ENCODE results near the gene TMEM181.
"Not testable (repeated sequence)": the region's sequence is repeated elsewhere in the genome, so short reads cannot be mapped to it uniquely, and the experiment has no call there.

TMEM181 gene, protein sequence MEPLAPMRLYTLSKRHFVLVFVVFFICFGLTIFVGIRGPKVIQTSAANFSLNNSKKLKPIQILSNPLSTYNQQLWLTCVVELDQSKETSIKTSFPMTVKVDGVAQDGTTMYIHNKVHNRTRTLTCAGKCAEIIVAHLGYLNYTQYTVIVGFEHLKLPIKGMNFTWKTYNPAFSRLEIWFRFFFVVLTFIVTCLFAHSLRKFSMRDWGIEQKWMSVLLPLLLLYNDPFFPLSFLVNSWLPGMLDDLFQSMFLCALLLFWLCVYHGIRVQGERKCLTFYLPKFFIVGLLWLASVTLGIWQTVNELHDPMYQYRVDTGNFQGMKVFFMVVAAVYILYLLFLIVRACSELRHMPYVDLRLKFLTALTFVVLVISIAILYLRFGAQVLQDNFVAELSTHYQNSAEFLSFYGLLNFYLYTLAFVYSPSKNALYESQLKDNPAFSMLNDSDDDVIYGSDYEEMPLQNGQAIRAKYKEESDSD

DNA sequence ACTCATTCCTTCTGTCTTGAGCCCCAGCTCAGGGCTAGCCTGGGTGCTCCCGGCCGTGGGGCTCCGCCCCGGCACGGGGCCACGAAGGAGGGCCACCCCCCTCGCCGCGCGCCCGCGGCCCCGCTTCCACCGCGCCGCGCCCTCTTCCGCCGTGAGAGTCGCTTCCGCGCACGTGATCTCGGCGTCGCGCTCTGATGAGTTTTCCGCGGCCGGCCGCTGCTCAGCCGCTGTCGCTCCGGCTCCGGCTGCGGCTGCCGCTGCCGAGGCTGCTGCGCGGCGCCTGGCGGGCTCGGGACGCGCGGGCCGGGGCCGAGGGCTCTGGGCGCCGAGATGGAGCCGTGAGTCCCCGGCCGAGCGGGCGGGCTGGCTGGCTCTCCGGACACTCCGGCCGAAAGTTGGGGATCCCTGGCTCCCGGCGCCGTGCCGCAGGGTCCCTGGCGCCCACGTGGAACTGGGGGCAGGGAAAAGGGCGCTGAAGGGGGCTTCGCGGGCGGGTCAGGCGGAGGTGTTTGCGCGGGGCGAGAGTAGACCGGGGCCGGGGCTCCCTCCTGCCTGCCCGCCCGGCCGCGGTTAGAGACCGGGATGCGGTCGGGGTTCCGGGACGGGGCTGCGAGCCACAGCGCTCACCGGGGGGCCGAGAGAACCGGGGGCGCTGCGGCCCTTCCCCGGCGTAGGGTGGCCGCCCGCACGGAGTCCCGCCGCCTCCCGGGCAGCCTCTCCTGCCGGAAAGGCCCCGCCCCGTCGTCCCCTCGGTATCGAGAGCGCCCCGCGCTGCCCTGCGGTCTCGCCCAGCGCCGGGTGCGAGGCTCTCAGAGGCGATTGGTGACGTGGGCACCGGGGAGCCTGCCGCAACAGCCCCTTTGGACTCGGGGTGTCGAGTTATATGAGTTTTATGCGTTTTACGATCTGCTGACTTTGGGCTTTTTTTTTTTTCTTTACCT is at the start of gene TMEM181:
TMEM181 (plus strand) TSS at position 197 of the 941 bp plus-strand sequence; CDS start at position 331, 134 bp downstream.
- in situ Hi-C loops (cut with MboI; ENCODE audit: low sequenced_read_pairs): no loop called here

DNA sequence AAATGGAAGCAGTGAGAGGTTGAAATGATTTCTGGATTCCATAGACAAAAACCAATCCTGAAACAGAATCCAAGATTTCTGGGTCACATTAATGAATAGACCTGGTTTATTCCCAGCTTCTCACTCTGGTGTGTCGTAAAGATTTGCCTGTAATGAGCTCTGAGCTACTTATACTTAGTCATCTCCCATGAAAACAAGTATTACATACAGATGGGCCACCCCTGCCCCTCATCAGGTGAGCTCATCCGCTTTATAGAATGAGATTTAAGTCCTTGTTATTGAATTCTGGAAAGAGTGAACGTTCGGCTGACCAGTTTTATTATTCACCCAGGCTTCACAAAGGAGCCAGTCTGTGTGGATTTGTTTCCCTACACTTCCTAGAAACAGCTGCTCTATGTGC is 47.1 kb upstream of the TMEM181 start:
- Histone ChIP-seq H3K36me3 (replicated peaks) (no peaks in the 10 kb centered on the region), H3K27me3 (ENCODE audit: low read depth) (no peaks in the 10 kb centered on the region), H3K4me3 (no peak overlapping the region), H3K4me1 (0 out of 2 replicates have a peak, but pooled peaks cover under 1% of the 10 kb centered on the region), H3K9me3 (no peaks in the 10 kb centered on the region)
- DNase-seq (ENCODE audit: low spot score in 2 of 2): no peak
- in situ Hi-C loops (cut with MboI; ENCODE audit: low sequenced_read_pairs): no loop called here

More for the DNA sequence above, at the start of gene TMEM181:
- Histone ChIP-seq H3K4me1 (peaks cover 11% of the 10 kb centered on the region), H3K4me3 (peak within 1 kb of the TSS; percentile 77), H3K36me3 (replicated peaks) (no peaks in the 10 kb centered on the region; the same call in 1 of the 2 replicates), H3K9me3 (no peaks in the 10 kb centered on the region), H3K27me3 (ENCODE audit: low read depth) (no peaks in the 10 kb centered on the region)
- DNase-seq (ENCODE audit: low spot score in 2 of 2): peak; percentile 74 to 88

DNA sequence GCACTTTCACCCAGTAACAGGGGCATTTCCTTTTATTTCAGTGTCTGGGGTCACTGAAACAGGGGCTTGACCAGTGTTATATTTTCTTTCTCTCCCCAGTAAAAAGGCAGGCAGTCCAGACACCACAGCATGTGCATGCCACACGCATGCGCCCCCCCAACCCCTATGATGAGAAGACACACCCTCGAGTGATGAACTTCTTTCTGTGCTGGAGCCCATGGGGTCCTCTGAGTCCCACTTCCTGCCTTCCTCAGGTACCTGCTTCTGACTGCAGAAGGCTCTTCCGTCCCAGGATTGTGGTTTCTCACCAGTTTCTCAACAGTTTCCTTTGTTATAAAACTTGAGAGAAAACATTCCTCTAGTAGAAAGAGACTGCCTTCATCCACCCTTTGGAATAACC is 45.7 kb upstream of the TMEM181 start:
- in situ Hi-C loops (cut with MboI; ENCODE audit: low sequenced_read_pairs): no loop called here
- no peak overlapping the region for H3K4me3 ChIP-seq
- no peak for DNase-seq (ENCODE audit: low spot score in 2 of 2)
- no peaks in the 10 kb centered on the region for H3K27me3 ChIP-seq (ENCODE audit: low read depth)
- H3K4me1 ChIP-seq: peaks cover 9% of the 10 kb centered on the region
- H3K36me3 ChIP-seq (replicated peaks): no peaks in the 10 kb centered on the region
- no peaks in the 10 kb centered on the region for H3K9me3 ChIP-seq

DNA sequence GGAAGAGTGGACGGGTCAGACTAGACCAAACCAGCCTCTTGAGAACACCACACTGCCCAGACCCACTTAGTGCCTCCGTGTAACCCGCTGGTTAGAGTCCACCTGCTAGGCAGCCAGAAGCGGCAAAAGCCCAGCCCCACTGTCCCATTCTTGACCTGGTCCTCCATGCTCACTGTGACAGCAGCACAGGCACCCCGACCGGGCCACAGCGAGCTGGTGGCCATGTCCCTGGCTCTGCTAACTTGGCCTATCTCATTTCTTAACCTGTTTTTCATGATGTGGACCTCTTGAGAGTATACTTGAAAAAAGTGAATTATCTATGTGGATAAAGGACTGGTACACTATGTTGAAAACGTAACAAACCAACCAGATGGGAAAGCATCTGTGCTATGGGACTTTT is 44.9 kb upstream of the TMEM181 start:
- Histone ChIP-seq H3K4me3 (no peak overlapping the region), H3K4me1 (peaks cover 9% of the 10 kb centered on the region), H3K27me3 (ENCODE audit: low read depth) (no peaks in the 10 kb centered on the region), H3K36me3 (replicated peaks) (no peaks in the 10 kb centered on the region), H3K9me3 (no peaks in the 10 kb centered on the region)
- in situ Hi-C loops (cut with MboI; ENCODE audit: low sequenced_read_pairs): no loop called here
- no peak for DNase-seq (ENCODE audit: low spot score in 2 of 2)

DNA sequence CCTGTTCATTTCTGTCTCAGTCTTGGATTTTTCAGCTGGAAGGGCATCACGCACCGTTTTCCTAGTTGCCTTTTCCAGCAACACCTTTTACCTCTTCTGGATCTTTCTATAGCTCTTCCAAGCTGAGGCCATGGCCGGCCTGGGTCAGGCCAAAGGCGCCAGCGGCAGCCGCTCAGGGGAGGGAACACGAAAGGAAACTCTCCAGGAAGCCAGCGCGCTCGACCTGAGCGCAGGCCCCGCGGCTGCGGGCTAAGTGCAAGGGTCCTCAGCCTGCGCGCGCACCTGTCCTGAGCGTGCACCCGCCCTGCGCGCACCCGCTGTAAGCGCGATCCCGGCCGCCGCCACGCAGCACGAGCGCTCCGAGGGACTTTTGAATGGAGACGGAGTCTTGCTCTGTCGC is 43.8 kb upstream of the TMEM181 start:
- Histone ChIP-seq H3K9me3 (no peaks in the 10 kb centered on the region), H3K36me3 (replicated peaks) (no peaks in the 10 kb centered on the region), H3K4me1 (peaks cover 9% of the 10 kb centered on the region), H3K27me3 (ENCODE audit: low read depth) (no peaks in the 10 kb centered on the region), H3K4me3 (no peak overlapping the region)
- no peak for DNase-seq (ENCODE audit: low spot score in 2 of 2)
- in situ Hi-C loops (cut with MboI; ENCODE audit: low sequenced_read_pairs): no loop called here

DNA sequence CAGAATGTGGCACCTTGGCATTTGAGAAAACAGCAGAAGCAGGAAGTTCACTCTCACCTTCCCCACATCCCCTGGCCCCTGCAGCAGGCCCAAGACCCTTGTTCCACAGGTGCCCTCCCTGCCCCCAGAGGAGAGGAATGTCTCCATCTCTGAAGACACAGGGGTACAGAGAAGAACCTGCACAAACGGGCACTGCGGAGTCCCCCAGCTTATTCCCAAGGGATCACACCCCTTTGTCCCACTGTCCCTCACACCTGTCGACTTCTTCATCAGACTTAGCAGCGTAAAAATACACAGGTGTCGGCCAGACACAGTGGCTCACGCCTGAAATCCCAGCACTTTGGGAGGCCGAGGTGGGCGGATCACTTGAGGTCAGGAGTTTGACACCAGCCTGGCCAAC is 42.9 kb upstream of the TMEM181 start:
- H3K4me3 ChIP-seq: no peak overlapping the region
- no peaks in the 10 kb centered on the region for H3K9me3 ChIP-seq
- H3K4me1 ChIP-seq: peaks cover 9% of the 10 kb centered on the region
- in situ Hi-C loops (cut with MboI; ENCODE audit: low sequenced_read_pairs): no loop called here
- no peak for DNase-seq (ENCODE audit: low spot score in 2 of 2)
- H3K27me3 ChIP-seq (ENCODE audit: low read depth): no peaks in the 10 kb centered on the region
- no peaks in the 10 kb centered on the region for H3K36me3 ChIP-seq (replicated peaks)

DNA sequence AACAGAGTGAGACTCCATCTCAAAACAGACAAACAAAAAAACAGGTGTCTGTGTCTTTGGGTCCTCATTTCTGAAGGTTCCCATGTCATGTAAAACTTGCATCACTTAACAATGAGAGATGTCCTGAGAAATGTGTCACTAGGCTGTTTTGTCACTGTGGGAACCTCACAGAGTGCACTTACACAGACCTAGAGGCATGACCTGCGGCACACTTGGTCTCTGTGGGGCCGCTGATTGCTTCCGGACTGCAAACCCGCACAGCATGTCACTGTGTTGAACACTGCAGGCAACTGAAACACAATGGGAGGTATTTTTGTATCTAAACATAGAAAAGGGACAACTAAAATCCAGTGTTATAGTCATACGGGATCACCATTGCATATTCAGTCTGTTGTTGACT is 42.3 kb upstream of the TMEM181 start:
- no peak overlapping the region for H3K4me3 ChIP-seq
- H3K36me3 ChIP-seq (replicated peaks): no peaks in the 10 kb centered on the region
- in situ Hi-C loops (cut with MboI; ENCODE audit: low sequenced_read_pairs): no loop called here
- peaks cover 9% of the 10 kb centered on the region for H3K4me1 ChIP-seq
- DNase-seq (ENCODE audit: low spot score in 2 of 2): no peak
- H3K9me3 ChIP-seq: no peaks in the 10 kb centered on the region
- no peaks in the 10 kb centered on the region for H3K27me3 ChIP-seq (ENCODE audit: low read depth)

DNA sequence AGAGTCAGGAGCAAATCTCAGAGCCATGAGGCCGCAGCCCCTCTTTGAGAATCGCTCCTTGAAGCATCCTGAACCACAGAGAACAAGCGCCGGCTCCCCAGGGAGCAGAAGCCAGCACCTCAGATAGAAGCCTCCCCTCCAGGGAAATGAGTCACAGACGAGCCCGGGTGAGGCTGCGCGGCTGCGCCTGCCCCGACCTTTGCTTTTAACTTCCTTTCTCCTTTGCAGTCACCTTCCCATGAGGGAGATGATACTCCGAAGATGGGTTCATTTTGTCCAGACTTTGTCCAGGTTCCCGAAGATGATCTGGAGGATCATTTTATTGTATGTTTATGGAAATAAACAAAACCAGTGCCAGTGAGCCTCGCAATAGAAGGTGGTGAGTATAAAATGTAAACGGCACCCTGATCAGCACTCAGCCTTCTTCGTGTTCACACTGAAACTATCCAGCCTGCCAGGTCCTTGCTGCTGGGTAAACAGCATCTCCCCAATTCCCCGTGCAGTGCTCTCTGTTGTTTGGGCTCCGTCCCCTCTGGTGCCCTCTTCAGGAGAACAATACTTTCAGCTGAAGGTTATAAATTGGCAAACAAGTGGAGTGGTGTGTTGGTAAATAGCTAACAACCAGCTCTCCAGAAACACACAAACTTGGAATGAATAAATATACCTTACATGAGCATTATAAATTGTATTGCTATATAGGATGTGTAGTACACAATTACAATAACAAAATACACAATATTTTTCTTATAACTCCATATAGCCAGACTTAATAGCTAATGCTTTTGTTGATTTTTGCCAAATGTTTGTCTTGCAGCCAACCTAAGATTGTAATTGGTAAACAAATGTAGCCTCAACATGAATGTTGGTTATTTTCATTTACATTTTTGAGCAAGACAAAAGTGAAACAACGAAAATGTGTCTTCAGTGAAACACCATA is 41.4 kb upstream of the TMEM181 start:
- Histone ChIP-seq H3K9me3 (no peaks in the 10 kb centered on the region), H3K36me3 (replicated peaks) (no peaks in the 10 kb centered on the region), H3K4me1 (peaks cover 9% of the 10 kb centered on the region), H3K27me3 (ENCODE audit: low read depth) (no peaks in the 10 kb centered on the region), H3K4me3 (peak overlapping the region; percentile 13; the same call in 1 of the 2 replicates)
- in situ Hi-C loops (cut with MboI; ENCODE audit: low sequenced_read_pairs): no loop called here
- DNase-seq (ENCODE audit: low spot score in 2 of 2): peak; percentile 66 to 74

DNA sequence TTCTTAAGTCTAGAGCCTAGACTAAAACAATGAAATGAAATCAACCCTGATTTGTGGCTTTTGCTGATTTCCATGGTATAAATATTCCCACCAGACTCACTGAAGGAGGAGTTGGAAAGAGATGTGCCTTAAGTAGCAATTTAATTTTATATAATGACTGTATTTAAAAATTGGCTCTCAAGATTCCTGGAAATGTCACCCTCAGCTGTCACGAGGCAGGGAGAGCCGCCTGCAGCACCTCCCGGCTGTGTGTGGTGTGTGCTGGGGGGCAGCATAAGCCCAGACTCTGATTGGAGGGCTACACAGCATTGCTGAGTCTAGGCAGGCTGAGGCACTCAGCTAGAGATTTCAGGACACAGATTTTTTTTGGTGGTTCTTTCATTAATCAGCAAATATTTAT is 40.6 kb upstream of the TMEM181 start:
- in situ Hi-C loops (cut with MboI; ENCODE audit: low sequenced_read_pairs): no loop called here
- peaks cover 9% of the 10 kb centered on the region for H3K4me1 ChIP-seq
- no peaks in the 10 kb centered on the region for H3K27me3 ChIP-seq (ENCODE audit: low read depth)
- no peak overlapping the region for H3K4me3 ChIP-seq
- no peak for DNase-seq (ENCODE audit: low spot score in 2 of 2)
- no peaks in the 10 kb centered on the region for H3K36me3 ChIP-seq (replicated peaks)
- no peaks in the 10 kb centered on the region for H3K9me3 ChIP-seq

DNA sequence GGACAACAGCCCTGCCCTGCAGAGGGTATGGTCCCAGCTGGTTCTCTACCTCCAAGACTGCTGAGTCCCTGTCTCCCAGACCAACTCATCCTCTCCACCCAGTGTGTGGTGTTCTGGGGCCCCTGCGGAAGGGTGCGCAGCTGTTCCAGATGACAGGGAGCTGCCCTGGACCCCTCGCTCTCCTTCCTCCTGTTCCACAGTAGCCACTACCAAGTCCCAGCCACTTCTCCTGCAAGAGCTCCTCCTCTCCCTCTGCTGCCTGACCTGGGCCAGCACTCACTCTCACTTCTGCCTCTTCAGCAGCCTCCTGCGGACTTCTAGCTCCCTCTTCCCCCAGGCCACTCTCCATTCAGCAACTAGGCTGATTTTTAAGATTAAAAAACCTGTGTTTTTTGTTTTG is 40.1 kb upstream of the TMEM181 start:
- no peaks in the 10 kb centered on the region for H3K9me3 ChIP-seq
- peaks cover 9% of the 10 kb centered on the region for H3K4me1 ChIP-seq
- H3K36me3 ChIP-seq (replicated peaks): no peaks in the 10 kb centered on the region
- DNase-seq (ENCODE audit: low spot score in 2 of 2): no peak
- no peaks in the 10 kb centered on the region for H3K27me3 ChIP-seq (ENCODE audit: low read depth)
- in situ Hi-C loops (cut with MboI; ENCODE audit: low sequenced_read_pairs): no loop called here
- no peak overlapping the region for H3K4me3 ChIP-seq

DNA sequence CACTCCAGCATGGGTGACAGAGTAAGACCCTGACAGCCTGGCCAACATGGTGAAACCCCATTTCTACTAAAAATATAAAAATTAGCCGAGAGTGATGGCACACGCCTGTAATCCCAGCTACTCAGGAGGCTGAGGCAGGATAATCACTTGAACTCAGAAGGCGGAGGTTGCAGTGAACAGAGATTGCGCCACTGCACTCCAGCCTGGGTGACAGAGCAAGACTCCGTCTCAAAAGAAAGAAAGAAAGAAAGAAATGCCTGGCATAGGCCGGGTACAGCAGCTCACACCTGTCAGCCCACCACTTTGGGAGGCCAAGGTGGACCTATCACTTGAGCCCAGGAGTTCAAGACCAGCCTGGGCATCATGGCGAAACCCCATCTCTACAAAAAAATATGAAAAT is 38.9 kb upstream of the TMEM181 start:
- H3K9me3 ChIP-seq; H3K4me1 ChIP-seq; H3K36me3 ChIP-seq (replicated peaks); DNase-seq (ENCODE audit: low spot score in 2 of 2); in situ Hi-C loops (cut with MboI; ENCODE audit: low sequenced_read_pairs); H3K4me3 ChIP-seq; H3K27me3 ChIP-seq (ENCODE audit: low read depth): not testable (repeated sequence)

DNA sequence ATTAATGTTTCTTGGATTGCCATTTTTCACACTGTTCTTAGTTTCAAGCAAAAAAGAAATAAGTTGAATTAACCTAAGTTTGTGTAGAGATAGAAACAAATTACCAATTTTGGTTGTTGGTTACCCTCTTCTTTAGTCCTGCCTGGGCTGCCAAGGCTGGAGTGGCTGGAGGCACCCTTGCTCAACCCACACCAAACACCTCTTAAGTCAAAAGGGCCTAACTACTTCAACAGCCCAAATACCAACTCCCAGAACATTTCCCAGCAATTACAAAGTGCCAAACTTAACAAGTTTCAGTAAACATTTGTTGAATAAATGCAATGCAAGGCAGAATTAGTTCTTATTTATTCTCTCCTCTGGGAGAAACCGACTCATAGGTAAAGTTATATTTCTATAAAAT is 38.1 kb upstream of the TMEM181 start:
- DNase-seq (ENCODE audit: low spot score in 2 of 2): no peak
- Histone ChIP-seq H3K9me3 (no peaks in the 10 kb centered on the region), H3K27me3 (ENCODE audit: low read depth) (no peaks in the 10 kb centered on the region), H3K4me1 (peaks cover 9% of the 10 kb centered on the region), H3K4me3 (no peak overlapping the region), H3K36me3 (replicated peaks) (no peaks in the 10 kb centered on the region)
- in situ Hi-C loops (cut with MboI; ENCODE audit: low sequenced_read_pairs): no loop called here

DNA sequence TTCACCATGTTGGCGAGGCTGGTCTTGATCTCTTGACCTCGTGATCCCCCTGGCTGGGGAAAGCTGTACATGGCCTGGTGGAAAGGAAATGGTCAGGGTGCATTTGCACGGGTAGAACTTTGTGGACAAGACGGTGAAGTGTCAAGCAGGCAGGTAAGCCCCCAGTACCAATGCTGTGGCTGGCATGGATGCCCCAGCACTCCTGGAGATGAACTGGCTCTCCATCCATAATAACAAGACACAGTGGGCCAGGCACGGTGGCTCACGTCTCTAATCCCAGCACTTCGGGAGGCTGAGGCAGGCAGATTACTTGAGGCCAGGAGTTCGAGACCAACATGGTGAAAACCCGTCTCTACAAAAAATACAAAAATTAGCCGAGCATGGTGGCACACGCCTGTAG is 37.3 kb upstream of the TMEM181 start:
- H3K4me1 ChIP-seq: peaks cover 9% of the 10 kb centered on the region
- H3K36me3 ChIP-seq (replicated peaks): no peaks in the 10 kb centered on the region
- no peaks in the 10 kb centered on the region for H3K27me3 ChIP-seq (ENCODE audit: low read depth)
- no peaks in the 10 kb centered on the region for H3K9me3 ChIP-seq
- in situ Hi-C loops (cut with MboI; ENCODE audit: low sequenced_read_pairs): no loop called here
- H3K4me3 ChIP-seq: no peak overlapping the region
- DNase-seq (ENCODE audit: low spot score in 2 of 2): no peak

Data from HAP-1 (cell line).